GM12874 (cell line): ENCODE data around the gene ARHGAP28.

Source experiments
- TF ChIP-seq, protein P1 (sequence below): IDR thresholded peaks from 2 replicates; pipeline ENCODE4 v1.5.1; 2011; ENCODE audit warnings: low read depth, mild to moderate bottlenecking, control low read depth, low read length, moderate library complexity; ENCODE audit not compliant: insufficient read depth

Gene ARHGAP28

DNA sequence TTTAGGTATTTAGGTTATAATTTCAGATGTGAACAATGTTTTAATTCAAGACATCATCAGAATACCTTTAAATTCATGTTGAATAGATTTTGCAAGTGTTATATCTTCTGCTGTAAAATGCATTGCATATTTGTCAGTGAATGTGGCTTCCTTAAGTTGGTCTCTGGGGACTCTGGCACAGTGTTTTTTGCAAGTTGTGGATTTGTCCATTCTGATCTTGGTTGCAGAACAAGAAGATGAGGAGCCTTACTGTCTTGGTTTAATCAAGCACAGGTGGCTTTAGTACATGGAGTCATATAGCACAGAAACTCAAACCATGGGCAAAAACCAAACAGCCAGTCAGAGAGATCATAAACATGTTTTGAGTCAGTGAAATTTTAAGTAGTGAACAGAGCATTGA is 135.7 kb downstream of the ARHGAP28 start:
- TF ChIP-seq, protein P1, sequence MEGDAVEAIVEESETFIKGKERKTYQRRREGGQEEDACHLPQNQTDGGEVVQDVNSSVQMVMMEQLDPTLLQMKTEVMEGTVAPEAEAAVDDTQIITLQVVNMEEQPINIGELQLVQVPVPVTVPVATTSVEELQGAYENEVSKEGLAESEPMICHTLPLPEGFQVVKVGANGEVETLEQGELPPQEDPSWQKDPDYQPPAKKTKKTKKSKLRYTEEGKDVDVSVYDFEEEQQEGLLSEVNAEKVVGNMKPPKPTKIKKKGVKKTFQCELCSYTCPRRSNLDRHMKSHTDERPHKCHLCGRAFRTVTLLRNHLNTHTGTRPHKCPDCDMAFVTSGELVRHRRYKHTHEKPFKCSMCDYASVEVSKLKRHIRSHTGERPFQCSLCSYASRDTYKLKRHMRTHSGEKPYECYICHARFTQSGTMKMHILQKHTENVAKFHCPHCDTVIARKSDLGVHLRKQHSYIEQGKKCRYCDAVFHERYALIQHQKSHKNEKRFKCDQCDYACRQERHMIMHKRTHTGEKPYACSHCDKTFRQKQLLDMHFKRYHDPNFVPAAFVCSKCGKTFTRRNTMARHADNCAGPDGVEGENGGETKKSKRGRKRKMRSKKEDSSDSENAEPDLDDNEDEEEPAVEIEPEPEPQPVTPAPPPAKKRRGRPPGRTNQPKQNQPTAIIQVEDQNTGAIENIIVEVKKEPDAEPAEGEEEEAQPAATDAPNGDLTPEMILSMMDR = no peak

DNA sequence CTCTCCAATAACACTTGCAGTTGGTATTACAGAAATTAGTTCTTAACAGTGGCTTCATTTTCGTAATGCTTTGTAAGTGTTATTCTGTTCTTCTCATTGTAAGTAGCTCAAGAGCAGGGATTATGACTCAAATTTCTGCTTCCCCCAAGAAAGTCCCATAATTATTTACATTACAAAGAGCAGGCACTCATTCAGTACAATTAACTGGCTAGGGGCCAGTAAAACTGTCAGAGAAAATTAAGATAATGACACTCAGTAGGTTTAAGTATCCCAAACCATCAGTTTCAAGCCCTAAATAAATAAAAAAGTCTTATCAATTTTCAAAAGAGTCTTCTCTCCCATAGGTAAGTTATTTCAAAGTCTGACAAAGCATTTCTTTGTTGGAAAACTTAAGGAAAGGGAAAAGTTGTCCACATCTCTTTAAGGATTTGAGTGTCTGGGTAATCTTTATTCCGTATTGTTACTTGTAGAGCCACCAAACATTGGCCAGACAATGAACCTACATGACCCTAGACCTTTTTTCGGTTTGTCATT is 137.1 kb downstream of the ARHGAP28 start:
- TF ChIP-seq, protein P1 = no peak

DNA sequence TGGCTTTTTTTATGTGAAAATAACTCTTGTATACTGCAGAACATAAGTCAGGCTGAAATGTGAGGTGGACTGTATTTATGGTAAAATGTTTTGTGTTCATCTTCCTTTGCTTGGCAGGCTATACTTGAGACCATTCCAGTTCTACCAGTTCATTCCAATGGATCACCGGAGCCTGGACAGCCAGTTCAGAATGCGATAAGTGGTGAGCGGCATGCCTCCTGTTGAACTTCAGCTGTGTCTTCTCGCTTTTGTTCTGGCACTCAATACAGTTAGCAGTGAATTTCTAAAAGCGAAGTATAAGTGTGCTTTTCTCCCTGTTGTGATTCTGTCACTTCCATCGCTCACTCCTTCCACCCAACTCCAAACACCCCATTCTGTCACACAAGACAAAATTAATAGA is 138.5 kb downstream of the ARHGAP28 start:
- TF ChIP-seq, protein P1 = no peak

DNA sequence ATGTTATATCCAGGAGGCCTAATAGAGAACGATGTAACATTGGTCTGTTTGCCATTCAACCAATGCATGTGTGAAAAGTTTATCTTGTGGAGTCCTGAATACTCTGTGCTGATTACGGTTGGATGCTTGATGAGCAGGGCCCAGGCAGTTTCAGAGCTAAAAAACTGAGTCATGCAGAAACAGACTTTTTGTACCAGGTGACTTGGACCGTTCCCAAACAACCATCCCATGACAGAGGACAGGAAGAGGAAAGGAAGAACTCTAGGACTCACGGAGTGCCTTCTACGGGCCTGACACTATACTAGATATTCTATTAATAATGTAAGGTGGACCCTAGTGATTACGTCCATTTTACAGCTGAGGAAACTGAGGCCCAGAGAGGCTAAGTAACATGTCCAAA is 142.1 kb downstream of the ARHGAP28 start:
- TF ChIP-seq, protein P1 = no peak

DNA sequence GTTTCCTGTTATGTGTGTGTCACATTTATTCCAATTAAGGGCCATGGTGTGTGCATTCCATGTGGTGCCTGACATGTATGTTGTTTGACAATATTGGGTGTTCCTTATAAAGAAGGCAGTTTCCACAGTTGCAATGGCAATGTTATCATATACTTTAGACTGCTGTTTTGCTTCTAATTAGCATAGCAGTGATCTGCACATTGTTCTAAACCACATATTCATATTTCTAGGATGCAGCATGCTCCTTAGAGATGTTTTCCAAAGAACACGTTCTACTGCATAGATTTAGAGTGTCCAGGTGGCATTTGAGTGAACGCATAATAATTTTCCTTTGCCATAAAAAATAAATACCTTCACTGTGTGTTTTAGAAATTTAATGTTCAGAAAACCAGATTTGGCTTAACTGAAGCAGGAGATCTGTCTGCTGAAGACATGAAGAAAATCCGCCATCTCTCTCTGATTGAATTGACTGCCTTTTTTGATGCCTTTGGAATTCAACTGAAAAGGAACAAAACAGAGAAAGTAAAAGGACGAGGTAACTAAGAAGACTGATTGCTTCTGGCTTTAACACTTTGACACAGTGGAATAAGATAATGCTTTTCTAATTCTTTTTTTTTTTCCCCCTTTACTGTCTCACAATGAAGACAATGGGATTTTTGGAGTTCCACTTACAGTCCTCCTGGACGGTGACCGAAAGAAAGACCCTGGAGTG is 143.7 kb downstream of the ARHGAP28 start:
- TF ChIP-seq, protein P1 = no peak

DNA sequence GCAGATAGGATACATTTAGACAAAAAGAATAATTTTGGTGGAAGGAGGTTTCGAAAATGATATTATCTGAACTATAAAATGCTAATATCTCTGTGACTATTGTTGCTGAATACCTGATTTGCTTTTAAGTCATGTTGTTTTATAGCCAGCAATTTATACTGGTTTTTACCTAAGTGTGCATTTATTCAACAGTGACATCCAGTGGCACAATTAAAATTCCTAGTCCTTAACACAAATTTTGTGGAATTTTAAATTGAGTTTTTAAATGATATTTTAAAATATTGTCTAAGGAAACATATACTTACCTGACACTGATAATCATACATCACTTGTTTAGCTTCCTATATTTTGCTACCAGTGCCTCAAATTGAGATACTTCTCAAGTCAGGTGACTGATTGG is 144.8 kb downstream of the ARHGAP28 start:
- TF ChIP-seq, protein P1 = no peak

DNA sequence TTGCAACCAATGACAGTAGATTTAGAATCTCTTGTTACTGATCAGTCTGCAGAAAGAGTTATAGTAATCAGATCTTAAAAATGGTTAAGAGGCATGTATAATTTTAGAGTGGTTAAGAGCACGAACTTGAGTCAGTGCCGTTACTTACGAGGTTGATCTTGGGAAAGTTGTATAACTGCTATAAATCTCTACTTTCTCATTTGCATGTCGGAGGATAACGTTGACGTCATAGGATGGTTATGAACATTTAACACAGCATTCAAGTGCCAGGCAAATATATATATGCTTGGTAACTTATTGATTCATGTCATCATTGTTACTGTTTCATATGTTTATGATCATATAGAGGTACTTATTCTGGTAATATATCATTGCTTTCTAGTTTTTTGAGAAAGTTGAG is 146.2 kb downstream of the ARHGAP28 start:
- TF ChIP-seq, protein P1 = no peak
